ENCODE measurements around the gene ZNF823. TPM values are rescaled to one million over a fixed set of nuclear protein-coding genes. Genes with fewer than 3 reads are reported as not detected.

ZNF823 gene
- total and polyA plus RNA-seq, 9 of the 15 experiments (the other 6 are each of a cell fraction or from before 2014, with no cell fraction given): 4.0 to 13.4 (median 6.1) TPM

GRCh38 chr19:11736696-11737095, 2.0 kb downstream of the ZNF823 start (continued):
- TF ChIP-seq ARID4B (CRISPR knock-in tag; IDR thresholded peaks at IDR 0.05) (0 out of 2 replicates have a peak, but pooled peaks have one; percentile 30), NFATC3 (IDR thresholded peaks at IDR 0.05) (no peak), EP300 (IDR thresholded peaks at IDR 0.05; ENCODE audit: low read length) (peak; percentile 53), SOX6 (IDR thresholded peaks at IDR 0.05) (peak; percentile 74), TCF15 (CRISPR knock-in tag; IDR thresholded peaks at IDR 0.05) (no peak), IFI16 (CRISPR knock-in tag; IDR thresholded peaks at IDR 0.05) (no peak), TCF3 (CRISPR knock-in tag; IDR thresholded peaks at IDR 0.05) (peak; percentile 5; the same call in 1 of the 2 replicates), RNF2 (IDR thresholded peaks at IDR 0.05) (0 out of 2 replicates have a peak, but pooled peaks have one; percentile 51), FOSL1 (tag; conservative IDR thresholded peaks at IDR 0.05) (peak; percentile 72), ERF (CRISPR knock-in tag; IDR thresholded peaks at IDR 0.05) (no peak), DPF2 (IDR thresholded peaks at IDR 0.05) (peak; percentile 82), ZEB2 (IDR thresholded peaks at IDR 0.05) (0 out of 2 replicates have a peak, but pooled peaks have one; percentile 29), SRF (CRISPR knock-in tag; IDR thresholded peaks at IDR 0.05) (0 out of 4 replicates have a peak, but pooled peaks of 1 of the 2 experiments have one; percentile 24), ZC3H4 (CRISPR knock-in tag; IDR thresholded peaks at IDR 0.05; ENCODE audit: borderline replicate concordance) (no peak), BACH1 (tag; IDR thresholded peaks at IDR 0.05) (peak; percentile 75; the same call in 1 of the 2 replicates), MTA3 (IDR thresholded peaks at IDR 0.05; ENCODE audit: borderline replicate concordance) (peak; percentile 38; the same call in 1 of the 2 replicates), ZNF318 (IDR thresholded peaks at IDR 0.05; ENCODE audit: borderline replicate concordance in 1 of 2, low read depth in 1 of 2) (peak in 1 of 2 experiments; percentile 72; a peak in 2 of 4 replicates)

Measured in K562 (cell line).